ENCODE data around the gene ZFPL1.
A peak's percentile ranks its signal among the peaks of the same experiment; 100 is the strongest.

ZFPL1 gene

DNA sequence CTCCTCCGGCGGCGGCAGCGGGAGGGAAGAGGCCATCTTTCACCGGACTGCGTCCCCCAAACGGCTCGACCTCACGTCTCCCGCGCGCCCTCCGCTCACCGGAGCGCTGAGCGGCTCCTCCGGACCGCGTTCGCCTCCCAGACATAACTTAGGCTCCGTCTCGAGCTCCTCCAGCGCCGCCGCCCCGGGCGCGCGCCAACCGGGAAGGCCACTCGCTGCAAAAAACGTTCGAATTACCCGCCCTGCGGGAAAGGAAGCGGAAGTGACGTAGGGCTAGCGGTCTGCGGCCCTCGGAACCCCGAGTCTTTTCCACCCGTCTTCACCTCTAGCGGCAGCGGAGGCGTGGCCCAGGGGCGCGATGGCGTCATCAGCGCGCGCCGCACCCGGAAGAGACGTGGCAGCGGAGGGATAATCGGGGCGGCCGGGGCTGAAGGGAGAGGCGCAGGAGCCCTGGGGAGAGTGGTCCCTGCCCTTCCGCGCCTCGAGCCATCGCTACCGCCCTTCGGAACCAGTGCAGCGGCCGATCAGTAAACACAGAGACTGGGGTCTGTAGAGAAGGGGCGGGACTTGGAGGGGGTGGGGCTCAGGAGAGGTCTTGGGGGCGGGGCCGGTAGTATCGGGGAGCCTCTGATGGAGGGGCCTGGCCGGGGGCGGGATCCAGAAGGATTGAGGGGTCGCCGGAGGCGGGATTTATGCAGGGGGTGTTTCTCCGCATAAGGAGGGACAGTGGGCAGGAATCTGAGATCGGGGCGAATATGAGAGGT is at the start of gene ZFPL1, which contains the start of gene CDCA5:
ZFPL1 (plus strand) TSS at position 389 of the 764 bp plus-strand sequence. CDS start 477 bp downstream, outside the sequence.
CDCA5 (minus strand) TSS at position 207 of the 764 bp plus-strand sequence; CDS start at position 145, 62 bp downstream.
- peak; percentile 93 to 94 for DNase-seq

GRCh38 chr11:65034423-65034822 is 49.6 kb upstream of the ZFPL1 start:
- no peak for DNase-seq

DNA sequence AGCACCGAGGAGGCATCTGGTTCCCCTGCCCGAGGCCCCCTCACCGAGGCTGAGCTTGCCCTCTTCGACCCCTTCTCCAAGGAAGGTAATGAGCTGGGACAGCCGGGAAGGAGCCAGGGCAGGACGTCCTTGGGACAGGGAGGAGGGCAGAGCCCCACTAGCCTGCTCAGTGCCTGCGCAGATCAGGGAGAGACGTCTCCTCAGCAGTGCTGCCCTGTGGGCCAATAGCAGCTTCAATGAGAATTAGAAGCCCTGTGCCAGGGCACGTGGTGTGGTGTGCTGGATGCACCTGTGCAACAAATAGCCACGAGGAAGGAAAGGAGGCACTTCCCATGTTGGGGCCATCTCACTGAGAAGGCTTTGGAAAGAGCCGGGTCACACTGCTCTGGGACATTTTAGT is 48.4 kb upstream of the ZFPL1 start:
- DNase-seq = no peak

DNA sequence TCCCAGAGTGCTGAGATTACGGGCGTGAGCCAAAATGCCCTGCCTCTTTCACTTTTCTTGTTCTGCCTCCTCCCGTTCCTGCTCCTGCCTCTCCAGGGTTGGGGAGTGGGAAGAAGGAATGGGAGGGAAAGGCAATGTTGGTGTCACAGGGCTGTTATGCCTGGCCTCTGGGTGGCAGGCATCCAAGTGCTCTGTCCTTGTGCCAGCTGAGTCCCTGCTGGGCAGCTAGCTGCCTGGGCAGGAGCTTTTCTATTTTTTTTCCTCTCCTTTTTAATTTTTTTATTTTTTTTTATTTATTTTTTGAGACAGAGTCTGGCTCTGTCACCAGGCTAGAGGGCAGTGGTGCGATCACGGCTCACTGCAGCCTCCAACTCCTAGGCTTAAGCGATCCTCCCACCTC is 47.1 kb upstream of the ZFPL1 start:
- DNase-seq = no peak

DNA sequence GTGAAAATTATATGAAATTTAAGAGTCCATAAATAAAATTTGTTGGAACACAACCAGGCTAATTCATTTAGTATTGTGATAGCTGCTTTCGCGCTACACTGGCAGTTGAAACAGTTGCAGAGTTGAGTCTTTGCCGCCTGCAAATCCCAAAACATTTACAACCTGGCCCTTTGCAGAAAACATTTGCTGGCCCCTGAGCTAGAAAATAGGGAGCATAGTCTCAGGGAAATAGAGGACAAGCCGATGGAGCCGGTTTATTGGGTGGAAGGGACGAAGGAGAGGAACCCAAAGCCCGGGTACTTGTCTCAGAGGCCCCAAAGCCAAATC is 43.5 kb upstream of the ZFPL1 start:
- no peak for DNase-seq

GRCh38 chr11:65040847-65041622 is 43.0 kb upstream of the ZFPL1 start, which contains the start of gene SAC3D1:
Gene SAC3D1 (plus strand): TSS chr11:65041210. CDS start chr11:65041293, 83 bp downstream.
- DNase-seq = peak; percentile 80 to 86

GRCh38 chr11:65042891-65043290 is 41.1 kb upstream of the ZFPL1 start:
- no peak for DNase-seq

GRCh38 chr11:65043881-65044501 is 40.0 kb upstream of the ZFPL1 start:
- DNase-seq = no peak

DNA sequence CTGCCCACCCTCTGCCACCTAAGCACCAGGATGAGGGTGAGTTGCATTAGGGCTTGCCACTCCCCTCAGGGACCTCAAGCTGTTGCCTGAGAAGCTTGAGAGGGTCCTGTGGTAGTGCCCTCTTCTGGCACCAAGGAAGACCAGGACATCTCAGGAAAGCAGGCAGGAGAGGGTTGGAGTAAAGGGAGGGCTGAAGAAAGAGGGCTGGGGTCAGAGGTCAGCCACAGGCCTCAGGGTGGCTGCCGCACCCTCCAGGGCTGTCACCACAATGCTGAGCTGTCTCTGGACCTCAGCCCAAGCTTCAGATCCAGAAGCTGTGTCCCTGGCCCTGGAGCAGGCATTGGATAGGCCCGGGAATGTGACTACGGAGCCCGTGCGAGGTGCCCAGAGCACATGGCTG is 39.0 kb upstream of the ZFPL1 start:
- no peak for DNase-seq

GRCh38 chr11:65045728-65046127 is 38.3 kb upstream of the ZFPL1 start:
- DNase-seq = no peak

DNA sequence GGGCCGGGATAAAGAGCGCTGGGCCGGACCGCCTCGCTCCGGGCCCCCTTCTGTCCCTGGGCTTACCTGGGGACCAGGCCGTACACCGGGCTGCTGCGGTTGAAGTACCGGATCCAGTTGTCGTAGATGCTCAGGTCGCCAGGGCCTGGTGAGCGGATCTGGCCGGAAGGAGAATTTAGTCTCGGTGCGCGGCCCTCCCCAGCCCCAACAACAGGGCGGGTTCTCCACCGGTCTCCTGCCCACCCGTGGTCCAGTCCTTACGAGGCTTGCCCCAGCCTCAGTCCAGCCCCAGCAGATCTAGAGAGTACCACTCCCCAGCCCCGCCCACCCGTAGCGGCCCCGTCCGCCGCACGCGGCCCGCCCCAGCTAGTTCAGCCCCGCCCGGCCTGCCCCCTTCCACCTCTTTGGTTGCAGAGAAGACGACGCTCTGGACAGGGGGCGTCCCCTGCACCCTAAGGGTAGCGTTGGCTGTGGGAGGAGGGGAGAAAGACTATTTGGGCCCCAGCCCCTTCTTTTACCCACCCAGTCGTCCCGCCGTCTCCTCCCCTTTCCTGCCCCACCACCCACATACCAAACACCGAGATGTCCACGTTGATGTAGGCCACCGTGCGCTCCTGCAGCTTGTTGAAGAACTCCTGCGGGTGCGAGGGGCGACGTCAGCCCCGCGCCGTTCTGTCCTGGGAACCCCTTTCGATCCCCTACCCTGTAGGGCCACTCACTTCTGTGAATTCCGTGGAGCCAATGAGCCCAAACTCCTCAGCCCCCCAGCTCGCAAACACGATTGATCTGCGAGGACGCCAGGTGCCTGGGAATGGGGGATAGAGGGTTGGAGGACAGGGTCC is 36.2 kb upstream of the ZFPL1 start:
- DNase-seq = peak in 1 of 2 donors; percentile 20

- no peak for DNase-seq
These were observed 32.6 kb upstream of the ZFPL1 start for GRCh38 chr11:65051398-65051858.

GRCh38 chr11:65053827-65054508 is 30.1 kb upstream of the ZFPL1 start:
- peak; percentile 22 to 27 for DNase-seq

DNA sequence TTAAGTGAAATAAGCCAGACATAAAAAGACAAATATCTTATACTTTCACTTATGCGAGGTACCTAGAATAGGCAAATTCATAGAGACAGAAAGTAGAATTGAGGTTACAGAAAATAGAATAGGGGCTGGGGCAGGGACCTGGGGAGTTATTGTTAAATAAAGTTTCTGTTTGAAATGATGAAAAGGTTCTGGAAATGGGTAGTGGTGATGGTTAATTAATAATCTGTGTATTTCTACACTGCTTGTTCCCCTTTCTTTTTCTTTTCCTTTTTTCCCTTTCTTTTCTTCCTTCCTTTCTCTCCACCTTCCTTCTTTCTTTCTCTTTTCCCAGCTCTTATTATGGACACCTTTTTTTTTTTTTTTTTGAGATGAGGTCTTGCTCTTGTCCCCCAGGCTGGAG is 28.5 kb upstream of the ZFPL1 start:
- DNase-seq = no peak

- no peak for DNase-seq
These were observed 27.0 kb upstream of the ZFPL1 start for GRCh38 chr11:65056999-65057398.

DNA sequence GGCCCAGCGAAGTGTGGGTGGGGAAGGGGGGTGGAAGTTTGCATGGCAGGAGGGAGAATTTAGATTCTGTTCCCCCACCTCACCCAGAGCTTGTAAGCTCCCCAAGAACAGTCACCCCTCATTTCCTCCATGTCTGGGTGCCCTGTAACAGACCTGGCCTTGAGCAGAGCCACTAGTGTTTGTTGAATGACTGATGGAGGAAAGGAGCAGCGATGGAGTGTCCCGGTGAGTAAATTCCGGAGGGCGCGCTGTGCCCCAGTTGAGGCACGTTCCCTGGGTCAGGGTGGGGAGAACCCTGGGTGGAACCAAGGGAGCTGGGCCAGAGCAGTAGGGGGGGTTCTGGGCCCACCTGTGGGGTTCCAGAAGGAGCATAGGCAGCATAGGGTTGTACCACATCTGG is 26.5 kb upstream of the ZFPL1 start:
- DNase-seq = no peak

DNA sequence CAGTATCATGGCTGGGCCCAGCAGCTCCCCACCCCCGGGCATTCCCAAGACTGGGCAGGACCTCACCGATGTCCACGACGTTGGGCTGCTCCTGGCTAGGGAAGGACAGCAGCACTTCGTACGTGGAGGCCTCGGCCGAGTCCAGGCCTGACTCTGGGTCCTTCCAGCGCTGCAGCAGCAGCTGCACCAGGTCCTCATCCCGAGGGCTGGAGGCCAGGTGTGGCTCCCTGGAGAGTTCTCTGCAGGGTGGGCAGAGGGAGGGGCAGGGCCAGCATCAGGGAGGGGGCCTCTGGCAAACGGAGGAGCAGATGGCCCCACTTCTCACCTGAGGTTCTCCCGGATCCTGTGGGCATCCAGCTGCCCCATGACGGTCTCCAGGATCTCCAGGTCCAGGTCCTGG is 26.0 kb upstream of the ZFPL1 start:
- no peak for DNase-seq

DNA sequence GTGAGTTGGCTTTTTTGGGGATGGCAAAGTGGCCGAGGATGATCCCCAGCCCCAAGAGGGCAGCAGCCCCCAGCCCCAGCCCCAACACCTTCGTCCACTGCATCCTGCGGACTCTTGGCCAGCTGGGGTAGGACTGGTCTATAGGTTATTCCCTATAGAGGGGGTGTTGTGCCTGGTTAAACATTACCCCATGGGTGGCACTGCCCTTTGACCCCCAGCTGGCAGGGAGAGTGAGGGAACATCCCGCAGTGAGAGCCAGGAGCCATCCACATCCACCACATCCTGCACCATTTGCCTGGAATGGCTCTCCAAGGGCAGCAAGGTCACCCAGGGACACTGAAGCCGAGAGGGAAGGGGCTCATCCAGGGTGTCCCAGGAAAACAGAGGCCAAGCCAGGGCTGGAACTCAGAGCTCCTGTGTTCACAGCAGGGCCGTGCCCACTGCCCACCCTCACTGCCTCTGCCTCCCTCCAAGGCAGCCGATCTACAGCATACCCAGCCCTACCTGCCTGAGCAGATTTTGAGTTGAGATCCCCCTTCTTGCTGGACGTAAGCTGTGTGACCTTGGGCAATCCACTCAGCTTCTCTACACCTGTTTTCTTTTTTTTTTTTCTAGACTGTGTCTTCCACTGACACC is 25.5 kb upstream of the ZFPL1 start, which contains the start of gene NAALADL1:
NAALADL1 (minus strand) TSS at position 135 of the 636 bp plus-strand sequence; CDS start at position 103, 32 bp downstream.
- no peak for DNase-seq

DNA sequence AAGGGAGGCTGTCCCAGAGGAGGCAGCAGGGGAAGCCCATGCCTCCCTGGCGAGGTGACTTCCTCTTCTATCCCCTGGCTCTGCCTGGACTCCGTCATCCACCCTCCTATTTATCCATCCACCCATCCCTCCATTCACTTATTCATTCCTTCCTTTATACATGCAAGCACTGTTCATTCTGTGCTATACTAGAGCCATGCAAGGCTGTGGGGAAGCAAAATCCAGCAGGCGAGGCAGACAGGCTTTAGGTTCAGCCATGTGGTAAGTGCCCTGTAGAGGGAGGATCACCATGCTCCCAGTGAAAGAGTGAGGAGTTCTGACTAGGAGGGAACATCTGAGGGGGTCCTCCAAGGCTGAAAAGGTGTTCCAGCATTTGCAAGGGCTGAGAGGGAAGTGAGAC is 24.5 kb upstream of the ZFPL1 start:
- no peak for DNase-seq

- no peak for DNase-seq
These were observed 23.8 kb upstream of the ZFPL1 start for GRCh38 chr11:65059959-65060824.
